Liver (tissue), 9 donors: ENCODE measurements around the gene ARHGEF16. TPM values are rescaled to one million over a fixed set of nuclear protein-coding genes. Genes with fewer than 3 reads are reported as not detected.

Experiments
- DNase-seq: peaks from one replicate; pipeline ENCODE4 v3.0.0-alpha.2; 2017; ENCODE audit warnings: low spot score
- H3K27ac ChIP-seq, 2 donors: one replicate each; pipeline ENCODE4 v1.7.0; 2013; ENCODE audit warnings: inconsistent platforms in 2 of 2, low read length in 2 of 2, control low read depth in 1 of 2, low read depth in 1 of 2, mild to moderate bottlenecking in 1 of 2
- H3K27me3 ChIP-seq, 4 donors: one replicate each; pipeline versions ENCODE4 v1.6.1 to v1.7.0; 2013; ENCODE audit warnings: low read length in 3 of 4, inconsistent platforms in 1 of 4, mild to moderate bottlenecking in 1 of 4, moderate library complexity in 1 of 4; ENCODE audit not compliant: control insufficient read depth in 4 of 4, insufficient read depth in 4 of 4
- H3K36me3 ChIP-seq, 4 donors: one replicate each; pipeline versions ENCODE4 v1.6.1 to v1.7.0; 2013; ENCODE audit warnings: low read length in 3 of 4, mild to moderate bottlenecking in 3 of 4, low read depth in 1 of 4, moderate library complexity in 1 of 4; ENCODE audit not compliant: control insufficient read depth in 4 of 4, insufficient read depth in 3 of 4
- H3K4me1 ChIP-seq, 4 donors: one replicate each; pipeline versions ENCODE4 v1.6.1 to v1.7.0; 2013; ENCODE audit warnings: low read length in 3 of 4, mild to moderate bottlenecking in 3 of 4, moderate library complexity in 1 of 4; ENCODE audit not compliant: control insufficient read depth in 4 of 4, insufficient read depth in 4 of 4
- H3K4me3 ChIP-seq, 3 donors: one replicate each; pipeline versions ENCODE4 v1.6.1 to v1.7.0; 2013; ENCODE audit warnings: low read length in 3 of 3, control low read depth in 1 of 3, low read depth in 1 of 3, mild to moderate bottlenecking in 1 of 3
- H3K9ac ChIP-seq, 2 donors: one replicate each; pipeline ENCODE4 v1.7.0; 2013; ENCODE audit warnings: low read length in 2 of 2, mild to moderate bottlenecking in 2 of 2, moderate library complexity in 2 of 2, control low read depth in 1 of 2, low read depth in 1 of 2
- H3K9me3 ChIP-seq, 4 donors: one replicate each; pipeline versions ENCODE4 v1.6.1 to v1.7.0; 2013; ENCODE audit warnings: low read length in 3 of 4; ENCODE audit not compliant: control insufficient read depth in 4 of 4
- CTCF ChIP-seq: fragments of 150-350 bp; IDR thresholded peaks from 2 replicates; pipeline ENCODE4 v1.5.1; 2017; ENCODE audit warnings: improper control_type of control experiment, low read depth, low read length; ENCODE audit not compliant: missing input control
- EGR1 ChIP-seq, 2 donors: IDR thresholded peaks; 2 replicates each; pipeline ENCODE4 v1.6.1; 2016 to 2018; ENCODE audit warnings: antibody characterized with exemption in 2 of 2, low read depth in 2 of 2
- FOXA1 ChIP-seq: IDR thresholded peaks from 2 replicates; pipeline ENCODE4 v1.6.1; 2016; ENCODE audit warnings: antibody characterized with exemption
- FOXA2 ChIP-seq: IDR thresholded peaks from 2 replicates; pipeline ENCODE4 v1.6.1; 2016; ENCODE audit warnings: antibody characterized with exemption
- GABPA ChIP-seq, 2 donors: IDR thresholded peaks in 1 of 2; conservative IDR thresholded peaks in 1 of 2; 2 replicates each; pipeline ENCODE4 v1.6.1; 2016; ENCODE audit warnings: antibody characterized with exemption in 2 of 2, mild to moderate bottlenecking in 1 of 2, moderate library complexity in 1 of 2
- HNF4A ChIP-seq, 2 donors: conservative IDR thresholded peaks; 2 replicates each; pipeline ENCODE4 v1.6.1; 2016; ENCODE audit warnings: antibody characterized with exemption in 2 of 2, mild to moderate bottlenecking in 2 of 2
- HNF4G ChIP-seq: IDR thresholded peaks from 2 replicates; pipeline ENCODE4 v1.6.1; 2016; ENCODE audit warnings: antibody characterized with exemption
- JUND ChIP-seq, 2 donors: IDR thresholded peaks; 2 replicates each; pipeline ENCODE4 v1.6.1; 2016; ENCODE audit warnings: antibody characterized with exemption in 2 of 2
- MAX ChIP-seq: IDR thresholded peaks from 2 replicates; pipeline ENCODE4 v1.6.1; 2016; ENCODE audit warnings: antibody characterized with exemption
- NR2F2 ChIP-seq: IDR thresholded peaks from 2 replicates; pipeline ENCODE4 v1.6.1; 2016; ENCODE audit warnings: antibody characterized with exemption
- RAD21 ChIP-seq, 2 donors: IDR thresholded peaks; 2 replicates each; pipeline ENCODE4 v1.6.1; 2016; ENCODE audit warnings: antibody characterized with exemption in 2 of 2, mild to moderate bottlenecking in 2 of 2
- REST ChIP-seq: IDR thresholded peaks from 2 replicates; pipeline ENCODE4 v1.6.1; 2016; ENCODE audit warnings: antibody characterized with exemption, mild to moderate bottlenecking
- RXRA ChIP-seq, 2 donors: IDR thresholded peaks; 2 replicates each; pipeline ENCODE4 v1.6.1; 2017 to 2018; ENCODE audit warnings: antibody characterized with exemption in 2 of 2, mild to moderate bottlenecking in 1 of 2
- SP1 ChIP-seq: IDR thresholded peaks from 2 replicates; pipeline ENCODE4 v1.6.1; 2018; ENCODE audit warnings: antibody characterized with exemption, mild to moderate bottlenecking
- TAF1 ChIP-seq: conservative IDR thresholded peaks from 2 replicates; pipeline ENCODE4 v1.6.1; 2016; ENCODE audit warnings: antibody characterized with exemption, mild to moderate bottlenecking
- YY1 ChIP-seq: IDR thresholded peaks from 2 replicates; pipeline ENCODE4 v1.6.1; 2016; ENCODE audit warnings: antibody characterized with exemption, mild to moderate bottlenecking
- ZBTB33 ChIP-seq: IDR thresholded peaks from 2 replicates; pipeline ENCODE4 v1.6.1; 2016; ENCODE audit warnings: antibody characterized with exemption
- WGBS: extraction: QIAGEN DNeasy Blood & Tissue Kit; methylation state at CpG from one replicate; pipeline ENCODE4 v1.1.7; 2013; 5-methylcytosine and 5-hydroxymethylcytosine counted together
- polyA plus RNA-seq, 2 donors: library from polyadenylated mRNA; stranded (reverse) in 1 of 2; unstranded in 1 of 2; fragments of 200-250 nt in 1 of 2; fragments of >200 nt in 1 of 2; fragmentation: Nextera tagmentation in 1 of 2; extraction: Ambion mirVana in 1 of 2; gene quantifications; one replicate each; pipeline versions ENCODE4 v1.2.1 to v1.2.3, GENCODE V29; 2013 to 2015
- total RNA-seq, 2 donors: library from RNA; depleted of rRNA; stranded (reverse); fragments of >200 nt; gene quantifications; one replicate each; pipeline ENCODE4 v1.2.3, GENCODE V29; 2014
- TF ChIP-seq, protein P1 (sequence below): IDR thresholded peaks from 2 replicates; pipeline ENCODE4 v1.6.1; 2016; ENCODE audit warnings: antibody characterized with exemption
- donor health status: healthy.
- donor health status: healthy.
- donor health status: healthy.
- donor health status: healthy.
- donor health status: healthy.

ARHGEF16 gene
- total and polyA plus RNA-seq, 4 donors = 0.65 to 5.6 (median 2.8) TPM

GRCh38 chr1:3439346-3440299 lies 14.8 kb upstream of the ARHGEF16 start:
- H3K4me3 ChIP-seq = no peak overlapping the region

More at GRCh38 chr1:3439346-3440299, 14.8 kb upstream of the ARHGEF16 start:
- no peaks in the 10 kb centered on the region for H3K4me1 ChIP-seq
- no peak for DNase-seq
- no peak overlapping the region for H3K9ac ChIP-seq
- H3K36me3 ChIP-seq = no peaks in the 10 kb centered on the region
- 70% methylated on average over 27 of the region's 27 CpGs for WGBS
- no peak for TF ChIP-seq FOXA1
- no peak for TF ChIP-seq CTCF
- TF ChIP-seq NR2F2 = no peak
- no peak for TF ChIP-seq TAF1
- TF ChIP-seq HNF4A (conservative IDR thresholded peaks at IDR 0.05) = no peak
- no peak for TF ChIP-seq REST
- TF ChIP-seq JUND (IDR thresholded peaks at IDR 0.05) = no peak
- no peak for TF ChIP-seq FOXA2
- no peak for TF ChIP-seq MAX
- no peak for TF ChIP-seq EGR1 (IDR thresholded peaks at IDR 0.05; ENCODE audit: low read depth in 2 of 2)
- TF ChIP-seq, protein P1, sequence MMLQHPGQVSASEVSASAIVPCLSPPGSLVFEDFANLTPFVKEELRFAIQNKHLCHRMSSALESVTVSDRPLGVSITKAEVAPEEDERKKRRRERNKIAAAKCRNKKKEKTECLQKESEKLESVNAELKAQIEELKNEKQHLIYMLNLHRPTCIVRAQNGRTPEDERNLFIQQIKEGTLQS = no peak
- no peak for TF ChIP-seq RXRA (IDR thresholded peaks at IDR 0.05)
- TF ChIP-seq HNF4G = no peak
- no peak for TF ChIP-seq YY1
- TF ChIP-seq RAD21 (IDR thresholded peaks at IDR 0.05) = no peak
- TF ChIP-seq GABPA (IDR thresholded peaks at IDR 0.05 in 1 of 2, conservative IDR thresholded peaks at IDR 0.05 in 1 of 2) = no peak
- no peak for TF ChIP-seq ZBTB33
- TF ChIP-seq SP1 = no peak
- no peaks in the 10 kb centered on the region for H3K27me3 ChIP-seq
- no peaks in the 10 kb centered on the region for H3K9me3 ChIP-seq
- H3K27ac ChIP-seq = no peak overlapping the region
